ENCODE measurements around the gene TEX13D.

The TEX13D gene

DNA sequence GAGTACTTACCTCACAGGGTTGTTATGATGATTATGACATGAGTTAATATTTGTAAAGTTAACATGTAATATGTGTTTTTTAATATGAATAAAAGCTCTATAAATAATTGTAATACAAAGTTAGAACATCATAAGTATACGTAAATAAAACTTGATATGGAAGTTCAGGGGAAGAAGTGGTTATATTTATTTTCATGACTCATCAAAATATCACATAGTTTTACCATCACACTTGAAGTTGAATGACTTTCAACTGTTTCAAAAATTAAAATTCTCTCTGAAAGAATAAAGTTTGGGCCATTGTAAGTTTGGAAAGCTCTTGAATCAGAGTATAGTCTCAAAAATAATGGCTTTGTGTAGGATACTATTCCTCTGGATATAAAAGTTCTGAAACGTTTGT is 22.2 kb downstream of the TEX13D start:
- Histone ChIP-seq H3K9me3 (no peaks in the 10 kb centered on the region), H3K27me3 (no peaks in the 10 kb centered on the region), H3K4me3 (no peak overlapping the region), H3K4me1 (no peaks in the 10 kb centered on the region), H3K36me3 (no peaks in the 10 kb centered on the region), H3K27ac (no peak overlapping the region)
- no peak for DNase-seq
- intact Hi-C loops (cut with DNase I; ENCODE audit: low total_unique reads), result no loop called here
- TF ChIP-seq, protein P1, sequence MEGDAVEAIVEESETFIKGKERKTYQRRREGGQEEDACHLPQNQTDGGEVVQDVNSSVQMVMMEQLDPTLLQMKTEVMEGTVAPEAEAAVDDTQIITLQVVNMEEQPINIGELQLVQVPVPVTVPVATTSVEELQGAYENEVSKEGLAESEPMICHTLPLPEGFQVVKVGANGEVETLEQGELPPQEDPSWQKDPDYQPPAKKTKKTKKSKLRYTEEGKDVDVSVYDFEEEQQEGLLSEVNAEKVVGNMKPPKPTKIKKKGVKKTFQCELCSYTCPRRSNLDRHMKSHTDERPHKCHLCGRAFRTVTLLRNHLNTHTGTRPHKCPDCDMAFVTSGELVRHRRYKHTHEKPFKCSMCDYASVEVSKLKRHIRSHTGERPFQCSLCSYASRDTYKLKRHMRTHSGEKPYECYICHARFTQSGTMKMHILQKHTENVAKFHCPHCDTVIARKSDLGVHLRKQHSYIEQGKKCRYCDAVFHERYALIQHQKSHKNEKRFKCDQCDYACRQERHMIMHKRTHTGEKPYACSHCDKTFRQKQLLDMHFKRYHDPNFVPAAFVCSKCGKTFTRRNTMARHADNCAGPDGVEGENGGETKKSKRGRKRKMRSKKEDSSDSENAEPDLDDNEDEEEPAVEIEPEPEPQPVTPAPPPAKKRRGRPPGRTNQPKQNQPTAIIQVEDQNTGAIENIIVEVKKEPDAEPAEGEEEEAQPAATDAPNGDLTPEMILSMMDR (IDR thresholded peaks at IDR 0.05), result no peak

DNA sequence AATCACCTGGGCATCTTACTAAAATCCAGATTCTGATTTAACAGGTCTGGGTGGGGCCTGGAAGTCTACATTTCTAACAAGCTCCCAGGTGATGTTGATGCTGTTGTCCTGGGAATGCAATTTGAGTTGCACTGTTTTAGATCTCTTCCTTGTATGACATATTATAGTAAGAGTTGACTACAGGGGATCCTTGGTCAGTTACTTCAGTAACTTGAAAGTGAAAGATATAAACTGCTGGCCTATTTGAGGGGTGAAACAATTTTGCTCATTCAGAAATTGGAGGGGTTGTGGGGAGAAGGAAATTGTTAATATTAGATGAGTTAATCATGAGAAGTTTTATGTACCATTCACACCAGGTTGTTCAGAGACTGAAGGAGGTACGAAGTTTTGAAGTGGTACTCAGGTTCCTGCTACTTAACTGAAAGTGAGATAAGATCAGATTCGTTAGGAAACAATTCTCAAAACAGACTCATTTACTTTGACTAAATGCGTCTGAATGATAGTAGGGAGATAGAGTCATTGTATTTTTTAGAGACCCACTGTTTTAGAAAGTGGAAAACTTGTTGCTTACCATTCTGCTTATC is 26.4 kb downstream of the TEX13D start:
- no peak overlapping the region for H3K4me3 ChIP-seq
- no peaks in the 10 kb centered on the region for H3K36me3 ChIP-seq
- H3K27ac ChIP-seq, result no peak overlapping the region
- no peaks in the 10 kb centered on the region for H3K9me3 ChIP-seq
- intact Hi-C loops (cut with DNase I; ENCODE audit: low total_unique reads), result no loop called here
- no peak for DNase-seq
- H3K4me1 ChIP-seq, result no peaks in the 10 kb centered on the region
- no peaks in the 10 kb centered on the region for H3K27me3 ChIP-seq
- TF ChIP-seq, protein P1 (IDR thresholded peaks at IDR 0.05), result no peak

DNA sequence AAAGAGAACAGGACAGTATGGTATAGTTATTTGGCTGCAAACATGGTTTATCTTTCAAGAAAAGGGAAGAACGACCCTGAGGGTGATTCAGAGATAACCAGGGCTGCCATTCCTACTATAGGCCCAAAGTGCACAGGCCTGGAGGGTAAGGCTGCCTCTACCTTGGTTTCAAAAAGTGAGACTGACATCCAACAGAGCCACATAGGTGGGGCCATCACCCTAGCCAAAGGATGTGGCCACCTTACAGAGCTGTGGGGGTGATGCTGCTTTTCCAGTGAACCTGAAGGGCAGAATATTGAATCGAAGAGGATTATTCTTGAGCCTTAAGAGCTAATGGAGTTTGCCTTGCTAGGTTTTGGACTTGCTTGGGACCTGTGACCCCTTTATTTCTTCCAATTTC is 29.6 kb downstream of the TEX13D start:
- no peaks in the 10 kb centered on the region for H3K27me3 ChIP-seq

DNA sequence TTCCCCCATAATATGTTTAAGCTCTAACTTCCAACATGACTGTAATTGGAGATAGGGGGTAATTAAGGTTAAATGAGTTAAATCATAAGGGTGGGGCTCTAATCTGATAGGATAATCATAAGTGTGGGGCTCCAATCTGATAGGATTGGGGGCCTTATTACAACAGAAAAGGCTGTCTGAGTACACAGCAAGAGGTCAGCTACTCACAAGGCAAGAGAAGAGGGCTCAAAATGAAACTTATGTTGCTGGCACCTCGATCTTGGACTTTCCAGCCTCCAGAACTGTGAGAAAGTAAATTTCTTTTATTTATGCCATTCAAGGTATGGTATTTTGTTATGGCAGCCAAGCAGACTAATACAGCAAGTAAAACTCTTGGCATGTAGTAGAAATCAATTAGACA is 30.3 kb downstream of the TEX13D start:
- intact Hi-C loops (cut with DNase I; ENCODE audit: low total_unique reads), result no loop called here
- Histone ChIP-seq H3K27ac (no peak overlapping the region), H3K9me3 (no peaks in the 10 kb centered on the region), H3K4me1 (no peaks in the 10 kb centered on the region), H3K27me3 (no peaks in the 10 kb centered on the region), H3K36me3 (no peaks in the 10 kb centered on the region), H3K4me3 (no peak overlapping the region)
- TF ChIP-seq, protein P1 (IDR thresholded peaks at IDR 0.05), result no peak
- DNase-seq, result no peak

More for the DNA sequence above, 29.6 kb downstream of the TEX13D start:
- Histone ChIP-seq H3K27ac (no peak overlapping the region), H3K4me3 (no peak overlapping the region), H3K9me3 (no peaks in the 10 kb centered on the region), H3K4me1 (no peaks in the 10 kb centered on the region), H3K36me3 (no peaks in the 10 kb centered on the region)
- no peak for DNase-seq
- TF ChIP-seq, protein P1 (IDR thresholded peaks at IDR 0.05), result no peak
- intact Hi-C loops (cut with DNase I; ENCODE audit: low total_unique reads), result no loop called here

DNA sequence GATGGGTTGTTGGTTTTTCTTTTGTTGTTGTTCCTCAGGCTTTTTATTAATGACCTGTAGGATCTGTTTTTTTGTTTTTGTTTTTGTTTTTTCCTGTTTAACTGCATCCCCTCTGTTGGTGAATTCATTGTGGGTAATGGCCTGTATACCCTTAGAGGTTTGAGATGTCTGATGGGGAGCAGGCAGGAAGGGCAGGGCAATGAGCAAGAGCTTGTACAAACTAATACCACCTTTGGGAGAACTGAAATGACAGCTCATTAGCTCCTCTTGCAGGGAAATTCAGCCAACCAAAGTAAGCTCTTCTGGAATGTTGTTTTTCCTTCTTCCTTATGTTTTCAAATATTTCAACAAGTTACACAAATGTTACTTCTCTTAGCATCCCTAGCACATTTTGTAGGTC is 37.3 kb downstream of the TEX13D start:
- TF ChIP-seq, protein P1 (IDR thresholded peaks at IDR 0.05), result no peak

DNA sequence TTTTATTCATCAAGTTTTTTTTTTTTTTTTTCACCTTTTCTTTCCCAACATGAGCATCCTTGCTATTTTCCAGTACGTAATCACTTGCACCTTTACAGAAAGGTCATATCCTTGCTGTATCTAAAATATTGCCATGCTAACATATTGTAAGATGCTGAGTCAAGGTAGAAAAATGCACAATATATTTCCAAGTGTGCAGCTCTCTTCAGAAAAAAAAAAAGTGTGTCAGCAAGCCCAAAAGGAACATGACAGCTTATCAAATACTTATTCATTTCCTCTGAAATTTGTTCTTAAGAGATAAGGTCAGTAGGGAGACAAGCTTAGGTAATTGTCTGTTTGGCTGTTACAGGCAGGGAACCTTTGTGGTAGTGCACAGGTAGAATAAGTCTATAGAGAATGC is 40.9 kb downstream of the TEX13D start:
- TF ChIP-seq, protein P1 (IDR thresholded peaks at IDR 0.05), result no peak
- H3K9me3 ChIP-seq, result no peaks in the 10 kb centered on the region
- no peaks in the 10 kb centered on the region for H3K36me3 ChIP-seq
- H3K27me3 ChIP-seq, result no peaks in the 10 kb centered on the region
- no peaks in the 10 kb centered on the region for H3K4me1 ChIP-seq
- intact Hi-C loops (cut with DNase I; ENCODE audit: low total_unique reads), result no loop called here
- H3K4me3 ChIP-seq, result no peak overlapping the region
- no peak overlapping the region for H3K27ac ChIP-seq
- DNase-seq, result no peak

More for the DNA sequence above, 37.3 kb downstream of the TEX13D start:
- H3K27me3 ChIP-seq, result no peaks in the 10 kb centered on the region
- no peaks in the 10 kb centered on the region for H3K4me1 ChIP-seq
- H3K9me3 ChIP-seq, result no peaks in the 10 kb centered on the region
- H3K27ac ChIP-seq, result no peak overlapping the region
- no peaks in the 10 kb centered on the region for H3K36me3 ChIP-seq
- intact Hi-C loops (cut with DNase I; ENCODE audit: low total_unique reads), result no loop called here
- no peak for DNase-seq
- no peak overlapping the region for H3K4me3 ChIP-seq
